GM23248 (cell line): Measurements from ENCODE around the gene ITGA1. TPM values are rescaled to one million over a fixed set of nuclear protein-coding genes. Genes with fewer than 3 reads are reported as not detected.

Source experiments
- DNase-seq: peaks from one replicate; pipeline ENCODE4 v3.0.0-alpha.2; 2015
- H2AFZ ChIP-seq: fragments of 200-600 bp; sonication (generic); 2 replicates; pipeline ENCODE4 v1.6.1; 2016; ENCODE audit warnings: antibody characterized with exemption
- H3F3A ChIP-seq: fragments of 200-600 bp; sonication (generic); 2 replicates; pipeline ENCODE4 v1.6.1; 2016; ENCODE audit warnings: mild to moderate bottlenecking, antibody characterized with exemption, mixed run types; ENCODE audit not compliant: insufficient read depth
- H3K27ac ChIP-seq: fragments of 200-600 bp; sonication (generic); 2 replicates; pipeline ENCODE4 v1.5.1; 2016; ENCODE audit warnings: mild to moderate bottlenecking
- H3K27me3 ChIP-seq: fragments of 200-600 bp; sonication (generic); replicated peaks from 2 replicates; pipeline ENCODE4 v1.6.1; 2016; ENCODE audit warnings: mild to moderate bottlenecking; ENCODE audit not compliant: insufficient read depth
- H3K36me3 ChIP-seq: fragments of 200-600 bp; sonication (generic); 2 replicates; pipeline ENCODE4 v1.6.1; 2016; ENCODE audit warnings: low read depth, mild to moderate bottlenecking
- H3K4me1 ChIP-seq: fragments of 200-600 bp; sonication (generic); 2 replicates; pipeline ENCODE4 v1.6.1; 2016; ENCODE audit warnings: mild to moderate bottlenecking; ENCODE audit not compliant: insufficient read depth
- H3K4me2 ChIP-seq: fragments of 200-600 bp; sonication (generic); one replicate; pipeline ENCODE4 v1.6.1; 2016; ENCODE audit warnings: mild to moderate bottlenecking; ENCODE audit not compliant: unreplicated experiment
- H3K4me3 ChIP-seq: fragments of 200-600 bp; sonication (generic); 2 replicates; pipeline ENCODE4 v1.5.1; 2016; ENCODE audit warnings: mild to moderate bottlenecking
- H3K79me2 ChIP-seq: fragments of 200-600 bp; sonication (generic); 2 replicates; pipeline ENCODE4 v1.6.1; 2016; ENCODE audit warnings: mild to moderate bottlenecking; ENCODE audit not compliant: insufficient read depth
- H3K9ac ChIP-seq: fragments of 200-600 bp; sonication (generic); 2 replicates; pipeline ENCODE4 v1.6.1; 2016; ENCODE audit warnings: mild to moderate bottlenecking
- H3K9me2 ChIP-seq: fragments of 200-600 bp; sonication (generic); 2 replicates; pipeline ENCODE4 v1.6.1; 2016; ENCODE audit warnings: mixed run types, mild to moderate bottlenecking, moderate library complexity; ENCODE audit not compliant: insufficient read depth
- H3K9me3 ChIP-seq: fragments of 200-600 bp; sonication (generic); one replicate; pipeline ENCODE4 v1.6.1; 2017; ENCODE audit warnings: low read depth
- H4K20me1 ChIP-seq: fragments of 200-600 bp; sonication (generic); 2 replicates; pipeline ENCODE4 v1.6.0; 2016; ENCODE audit not compliant: insufficient read depth
- EZH2 ChIP-seq: fragments of 200-600 bp; sonication (generic); IDR thresholded peaks from 2 replicates; pipeline ENCODE4 v1.6.1; 2018; ENCODE audit warnings: antibody characterized with exemption, mild to moderate bottlenecking; ENCODE audit not compliant: insufficient read depth, poor library complexity, severe bottlenecking
- EZH2phosphoT487 ChIP-seq: fragments of 200-600 bp; sonication (generic); IDR thresholded peaks from 2 replicates; pipeline ENCODE4 v1.6.1; 2018; ENCODE audit warnings: antibody characterized with exemption, moderate library complexity, mild to moderate bottlenecking, low read depth; ENCODE audit not compliant: insufficient read depth
- WGBS, 2 experiments: methylation state at CpG; one replicate each; pipeline ENCODE4 v1.1.6; 2015 to 2017; ENCODE audit warnings: low lambda C conversion rate in 2 of 2, low coverage in 1 of 2; ENCODE audit errors: missing lambda C conversion rate in 2 of 2; 5-methylcytosine and 5-hydroxymethylcytosine counted together
- in situ Hi-C: fragments of 300-500 bp; cut with MboI; formaldehyde crosslinking; loops from 2 replicates; pipeline ENCODE4 v1.15.0; 2020
- polyA plus RNA-seq: library from polyadenylated mRNA; unstranded; fragments of >200 nt; fragmentation: Nextera tagmentation; extraction: Ambion mirVana; gene quantifications from 2 replicates; pipeline ENCODE4 v1.2.1, GENCODE V29; 2016
- total RNA-seq: library from RNA; depleted of rRNA; stranded (reverse); fragments of >200 nt; shearing (Covaris generic); gene quantifications from 2 replicates; pipeline ENCODE4 v1.2.3, GENCODE V29; 2014

Gene ITGA1
- total and polyA plus RNA-seq, 2 experiments from 2014 or later, result 8.9 to 18.4 TPM

- H4K20me1 ChIP-seq, result no peaks in the 10 kb centered on the region
- H3K9ac ChIP-seq, result no peak overlapping the region
- peaks cover 33% of the 10 kb centered on the region for H3F3A ChIP-seq
- H3K27ac ChIP-seq, result peak overlapping the region; percentile 7; the same call in 1 of the 2 replicates
- no peaks in the 10 kb centered on the region for H3K9me2 ChIP-seq
- DNase-seq, result peak; percentile 53
- no peak for TF ChIP-seq EZH2phosphoT487
- TF ChIP-seq EZH2, result no peak
- no peaks in the 10 kb centered on the region for H3K36me3 ChIP-seq
- peaks cover 35% of the 10 kb centered on the region for H3K4me1 ChIP-seq
- H3K79me2 ChIP-seq, result no peaks in the 10 kb centered on the region
- H3K4me2 ChIP-seq, result peak overlapping the region; percentile 11
- WGBS, 2 experiments, result 2 to 14% methylated on average over 2 of the region's 2 CpGs
- no peaks in the 10 kb centered on the region for H3K9me3 ChIP-seq
- H3K4me3 ChIP-seq, result no peak overlapping the region
- in situ Hi-C loops, result no loop called here
- peak overlapping the region; percentile 34 for H2AFZ ChIP-seq
- no peaks in the 10 kb centered on the region for H3K27me3 ChIP-seq
Observed at GRCh38 chr5:52853650-52854049, 65.9 kb downstream of the ITGA1 start.

GRCh38 chr5:52854301-52854700, 66.6 kb downstream of the ITGA1 start:
- no peak for TF ChIP-seq EZH2
- no peak for TF ChIP-seq EZH2phosphoT487
- H3K27ac ChIP-seq, result no peak overlapping the region
- WGBS, 2 experiments, result 76 to 81% methylated on average over 2 of the region's 2 CpGs
- H3K4me2 ChIP-seq, result no peak overlapping the region
- H3K4me3 ChIP-seq, result no peak overlapping the region
- H3K9me3 ChIP-seq, result no peaks in the 10 kb centered on the region
- H3K9ac ChIP-seq, result no peak overlapping the region
- H2AFZ ChIP-seq, result no peak overlapping the region
- H3K9me2 ChIP-seq, result no peaks in the 10 kb centered on the region
- in situ Hi-C loops, result no loop called here
- H3K27me3 ChIP-seq, result no peaks in the 10 kb centered on the region
- H3F3A ChIP-seq, result peaks cover 33% of the 10 kb centered on the region
- no peaks in the 10 kb centered on the region for H3K36me3 ChIP-seq
- peaks cover 40% of the 10 kb centered on the region for H3K4me1 ChIP-seq
- H4K20me1 ChIP-seq, result no peaks in the 10 kb centered on the region
- H3K79me2 ChIP-seq, result no peaks in the 10 kb centered on the region
- DNase-seq, result no peak

- no peak overlapping the region for H3K4me3 ChIP-seq
- H3K9me3 ChIP-seq, result no peaks in the 10 kb centered on the region
- in situ Hi-C loops, result no loop called here
- H3K9ac ChIP-seq, result no peak overlapping the region
- H3F3A ChIP-seq, result peaks cover 36% of the 10 kb centered on the region
- no peaks in the 10 kb centered on the region for H3K36me3 ChIP-seq
- no peaks in the 10 kb centered on the region for H4K20me1 ChIP-seq
- no peaks in the 10 kb centered on the region for H3K79me2 ChIP-seq
- H3K9me2 ChIP-seq, result no peaks in the 10 kb centered on the region
- H3K4me1 ChIP-seq, result peaks cover 47% of the 10 kb centered on the region
- H3K27ac ChIP-seq, result no peak overlapping the region
- 95 to 97% methylated on average over 2 of the region's 2 CpGs for WGBS, 2 experiments
- no peaks in the 10 kb centered on the region for H3K27me3 ChIP-seq
- TF ChIP-seq EZH2phosphoT487, result no peak
- no peak for TF ChIP-seq EZH2
- no peak for DNase-seq
- H2AFZ ChIP-seq, result no peak overlapping the region
- no peak overlapping the region for H3K4me2 ChIP-seq
Observed at GRCh38 chr5:52854949-52855348, 67.2 kb downstream of the ITGA1 start.

- no peaks in the 10 kb centered on the region for H3K36me3 ChIP-seq
- H3K9ac ChIP-seq, result no peak overlapping the region
- H3K27ac ChIP-seq, result peak overlapping the region; percentile 33
- peak overlapping the region; percentile 54 for H2AFZ ChIP-seq
- H3K9me2 ChIP-seq, result no peaks in the 10 kb centered on the region
- H3K27me3 ChIP-seq, result no peaks in the 10 kb centered on the region
- H3K4me1 ChIP-seq, result peaks cover 50% of the 10 kb centered on the region
- in situ Hi-C loops, result no loop called here
- peak; percentile 56 for DNase-seq
- H3K4me3 ChIP-seq, result no peak overlapping the region
- H3K9me3 ChIP-seq, result no peaks in the 10 kb centered on the region
- peaks cover 39% of the 10 kb centered on the region for H3F3A ChIP-seq
- peak overlapping the region; percentile 27 for H3K4me2 ChIP-seq
- 67 to 70% methylated on average over 3 of the region's 3 CpGs for WGBS, 2 experiments
- TF ChIP-seq EZH2phosphoT487 (no peak), EZH2 (no peak)
- no peaks in the 10 kb centered on the region for H3K79me2 ChIP-seq
- H4K20me1 ChIP-seq, result no peaks in the 10 kb centered on the region
Observed at GRCh38 chr5:52856564-52856963, 68.8 kb downstream of the ITGA1 start.

- peak overlapping the region; percentile 26 for H3K4me2 ChIP-seq
- peak overlapping the region; percentile 57 for H3K27ac ChIP-seq
- no peak overlapping the region for H2AFZ ChIP-seq
- DNase-seq, result peak; percentile 85
- H3K9ac ChIP-seq, result no peak overlapping the region
- H3K27me3 ChIP-seq, result no peaks in the 10 kb centered on the region
- H3F3A ChIP-seq, result peaks cover 21% of the 10 kb centered on the region
- no peaks in the 10 kb centered on the region for H3K36me3 ChIP-seq
- WGBS, 2 experiments, result 3 to 4% methylated on average over 2 of the region's 2 CpGs
- no peaks in the 10 kb centered on the region for H3K9me2 ChIP-seq
- TF ChIP-seq EZH2 (no peak), EZH2phosphoT487 (no peak)
- H3K79me2 ChIP-seq, result no peaks in the 10 kb centered on the region
- H3K9me3 ChIP-seq, result no peaks in the 10 kb centered on the region
- in situ Hi-C loops, result no loop called here
- peaks cover 44% of the 10 kb centered on the region for H3K4me1 ChIP-seq
- no peak overlapping the region for H3K4me3 ChIP-seq
- H4K20me1 ChIP-seq, result no peaks in the 10 kb centered on the region
Observed at GRCh38 chr5:52859628-52860027, 71.9 kb downstream of the ITGA1 start.
